Adrenal gland (tissue), 12 donors: Measurements from ENCODE around the gene INPPL1. TPM values are rescaled to one million over a fixed set of nuclear protein-coding genes. Genes with fewer than 3 reads are reported as not detected.

Experiments
- DNase-seq, 7 donors: peaks; one replicate each; pipeline ENCODE4 v3.0.0-alpha.2; 2019 to 2020
- H3K27ac ChIP-seq, 5 donors: fragments of 200-600 bp; sonication (generic) in 4 of 5; 1 replicate in 3 of 5; 2 replicates in 2 of 5; pipeline versions ENCODE4 v1.5.1 to v1.8.0; 2016 to 2020; ENCODE audit warnings: mild to moderate bottlenecking in 1 of 5
- H3K27me3 ChIP-seq: fragments of 200-600 bp; 2 replicates; pipeline ENCODE4 v1.8.0; 2021
- H3K36me3 ChIP-seq, 2 donors: fragments of 200-600 bp; replicated peaks in 1 of 2; 1 replicate in 1 of 2; 2 replicates in 1 of 2; pipeline versions ENCODE4 v1.5.1 to v1.8.0; 2018 to 2022
- H3K4me1 ChIP-seq, 2 donors: fragments of 200-600 bp; replicated peaks in 1 of 2; 1 replicate in 1 of 2; 2 replicates in 1 of 2; pipeline versions ENCODE4 v1.5.1 to v1.8.0; 2018 to 2021
- H3K4me3 ChIP-seq, 4 donors: fragments of 200-600 bp; sonication (generic) in 3 of 4; one replicate each; pipeline ENCODE4 v1.5.1; 2016 to 2018
- H3K9me3 ChIP-seq, 3 donors: fragments of 200-600 bp; sonication (generic) in 1 of 3; replicated peaks in 1 of 3; 1 replicate in 2 of 3; 2 replicates in 1 of 3; pipeline versions ENCODE4 v1.5.1 to v1.8.0; 2016 to 2021
- CTCF ChIP-seq, 6 experiments: fragments of 450-650 bp in 4 of 6; fragments of 200-600 bp in 2 of 6; sonication (generic) in 1 of 6; IDR thresholded peaks; 1 replicate in 5 of 6; 2 replicates in 1 of 6; pipeline versions ENCODE4 v1.5.1 to v1.8.0; 2016 to 2021; ENCODE audit warnings: antibody characterized with exemption in 6 of 6, mild to moderate bottlenecking in 2 of 6, moderate library complexity in 1 of 6
- POLR2A ChIP-seq, 2 donors: fragments of 450-650 bp; IDR thresholded peaks; one replicate each; pipeline ENCODE4 v1.6.1; 2017; ENCODE audit warnings: antibody characterized with exemption in 2 of 2, mild to moderate bottlenecking in 2 of 2, moderate library complexity in 1 of 2
- WGBS, 4 donors: extraction: QIAGEN DNeasy Blood & Tissue Kit in 2 of 4; methylation state at CpG; one replicate each; pipeline versions ENCODE4 v1.1.5 to v1.1.7; 2013 to 2017; 5-methylcytosine and 5-hydroxymethylcytosine counted together
- intact Hi-C, 2 donors: fragments of 100-400 bp; cut with DNase I; formaldehyde crosslinking; loops; one replicate each; pipeline versions ENCODE4 v1.14.1 to v1.15.0; 2022 to 2023
- polyA plus RNA-seq, 3 donors: library from polyadenylated mRNA; stranded (reverse); fragments of 200-250 nt in 2 of 3; fragments of 350-450 nt in 1 of 3; fragmentation: Illumina TruSeq in 1 of 3; extraction: RNeasy Lipid Tissue Mini Kit (QIAGEN cat#74804) in 1 of 3; gene quantifications; one replicate each; pipeline ENCODE4 v1.2.3, GENCODE V29; 2013 to 2014
- total RNA-seq, 9 donors: library from RNA; depleted of rRNA in 4 of 9; stranded (reverse); fragments of >200 nt in 4 of 9; fragments of 120-200 nt in 1 of 9; fragmentation: NEBNext Ultra II Directional in 1 of 9; extraction: Animal tissue kit (Norgen Biotek cat#: 25700) in 1 of 9; gene quantifications; one replicate each; pipeline versions ENCODE4 v1.1.0 to v1.2.4, GENCODE V29; 2013 to 2023
- donor health status: healthy with polysubstance abuse.
- donor health status: Bipolar disorder and iron deficiency.
- donor health status: DM: yes; HTN: yes; CAD: no.
- donor health status: DM: no; HTN: no; CAD: no.
- donor health status: DM: no; HTN: no; CAD: no.
- donor health status: DM: yes; HTN: yes; CAD: no.

The INPPL1 gene
- total and polyA plus RNA-seq, 12 donors, result 45.3 to 395 (median 118) TPM

- TF ChIP-seq POLR2A (IDR thresholded peaks at IDR 0.05) (no peak), CTCF (IDR thresholded peaks at IDR 0.05) (no peak)
- intact Hi-C loops, result no loop called here
- Histone ChIP-seq H3K4me3 (no peak overlapping the region), H3K9me3 (no peaks in the 10 kb centered on the region), H3K27ac (peak overlapping the region in 1 of 5 donors; percentile 38), H3K36me3 (no peaks in the 10 kb centered on the region), H3K4me1 (no peaks in the 10 kb centered on the region), H3K27me3 (no peaks in the 10 kb centered on the region)
- no peak for DNase-seq
- 49 to 70% (median 64%) methylated on average over 3 of the region's 3 CpGs for WGBS, 4 donors
Observed at GRCh38 chr11:72208281-72208680, 16.3 kb upstream of the INPPL1 start.

GRCh38 chr11:72209101-72209500 lies 15.5 kb upstream of the INPPL1 start:
- intact Hi-C loops, result no loop called here
- no peaks in the 10 kb centered on the region for H3K4me1 ChIP-seq
- DNase-seq, result peak in 1 of 7 donors; percentile 10
- no peak overlapping the region for H3K4me3 ChIP-seq
- 62 to 76% (median 67%) methylated on average over 4 of the region's 4 CpGs for WGBS, 4 donors
- H3K9me3 ChIP-seq, result no peaks in the 10 kb centered on the region
- H3K27me3 ChIP-seq, result no peaks in the 10 kb centered on the region
- TF ChIP-seq POLR2A (IDR thresholded peaks at IDR 0.05) (no peak), CTCF (IDR thresholded peaks at IDR 0.05) (no peak)
- H3K27ac ChIP-seq, result peak overlapping the region in 1 of 5 donors; percentile 38
- no peaks in the 10 kb centered on the region for H3K36me3 ChIP-seq

GRCh38 chr11:72216638-72217037 lies 7.9 kb upstream of the INPPL1 start, which contains the start of gene FOLR2:
TSS of gene FOLR2 (plus strand) at chr11:72216794. CDS start at chr11:72218585, 1,791 bp downstream.
- Histone ChIP-seq H3K4me1 (no peaks in the 10 kb centered on the region), H3K36me3 (no peaks in the 10 kb centered on the region), H3K4me3 (peak within 1 kb of the TSS in 1 of 4 donors; percentile 13), H3K27me3 (no peaks in the 10 kb centered on the region), H3K27ac (peak within 1 kb of the TSS in 3 of 5 donors; percentile 29 to 68 (median 35)), H3K9me3 (no peaks in the 10 kb centered on the region)
- 75 to 77% (median 76%) methylated on average over 6 of the region's 6 CpGs for WGBS, 4 donors
- DNase-seq, result peak in 1 of 7 donors; percentile 13
- TF ChIP-seq CTCF (IDR thresholded peaks at IDR 0.05) (no peak), POLR2A (IDR thresholded peaks at IDR 0.05) (no peak)
- intact Hi-C loops, result no loop called here

- TF ChIP-seq POLR2A (IDR thresholded peaks at IDR 0.05), result no peak
- no peak for TF ChIP-seq CTCF (IDR thresholded peaks at IDR 0.05)
- Histone ChIP-seq H3K27ac (peak overlapping the region in 3 of 5 donors; percentile 29 to 68 (median 35)), H3K27me3 (no peaks in the 10 kb centered on the region)
Observed at GRCh38 chr11:72217841-72218240, 6.7 kb upstream of the INPPL1 start.

More at GRCh38 chr11:72217841-72218240, 6.7 kb upstream of the INPPL1 start:
- Histone ChIP-seq H3K4me3 (no peak overlapping the region), H3K36me3 (no peaks in the 10 kb centered on the region), H3K4me1 (peaks cover 6 to 12% of the 10 kb centered on the region in 2 donors), H3K9me3 (no peaks in the 10 kb centered on the region)
- intact Hi-C loops, result no loop called here
- peak in 2 of 7 donors; percentile 12 to 15 for DNase-seq
- 10 to 27% (median 21%) methylated on average over 2 of the region's 2 CpGs for WGBS, 4 donors
